ENCODE data around the gene ACVRL1.

The ACVRL1 gene

DNA sequence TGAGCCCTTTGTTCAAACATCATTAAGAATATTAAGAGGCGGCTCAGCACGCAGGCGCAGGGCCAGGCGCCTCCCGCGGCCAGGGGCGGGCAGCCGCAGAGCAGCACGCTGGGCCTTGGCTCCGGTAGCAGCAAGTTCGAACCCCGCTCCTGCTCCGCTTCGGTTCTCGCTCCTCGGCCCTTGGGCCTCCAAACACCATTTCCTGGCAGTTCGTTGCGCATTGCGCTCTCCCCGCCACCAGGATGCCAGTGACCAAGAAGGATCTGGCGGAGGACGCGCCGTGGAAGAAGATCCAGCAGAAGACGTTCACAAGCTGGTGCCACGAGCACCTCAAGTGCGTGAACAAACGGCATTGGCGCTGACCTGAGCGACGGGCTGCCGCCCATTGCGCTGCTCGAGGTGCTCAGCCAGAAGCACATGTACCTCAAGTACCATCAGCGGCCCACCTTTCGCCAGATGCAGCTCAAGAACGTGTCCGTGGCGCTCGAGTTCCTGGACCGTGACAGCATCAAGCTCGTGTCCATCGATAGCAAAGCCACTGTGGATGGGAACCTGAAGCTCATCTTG lies 6.9 kb upstream of the ACVRL1 start:
- DNase-seq, result no peak

GRCh38 chr12:51901121-51901817 lies 6.0 kb upstream of the ACVRL1 start:
- no peak for DNase-seq

GRCh38 chr12:51901881-51902280 lies 5.4 kb upstream of the ACVRL1 start:
- no peak for DNase-seq

GRCh38 chr12:51904951-51905470 lies 2.3 kb upstream of the ACVRL1 start:
- no peak for DNase-seq

DNA sequence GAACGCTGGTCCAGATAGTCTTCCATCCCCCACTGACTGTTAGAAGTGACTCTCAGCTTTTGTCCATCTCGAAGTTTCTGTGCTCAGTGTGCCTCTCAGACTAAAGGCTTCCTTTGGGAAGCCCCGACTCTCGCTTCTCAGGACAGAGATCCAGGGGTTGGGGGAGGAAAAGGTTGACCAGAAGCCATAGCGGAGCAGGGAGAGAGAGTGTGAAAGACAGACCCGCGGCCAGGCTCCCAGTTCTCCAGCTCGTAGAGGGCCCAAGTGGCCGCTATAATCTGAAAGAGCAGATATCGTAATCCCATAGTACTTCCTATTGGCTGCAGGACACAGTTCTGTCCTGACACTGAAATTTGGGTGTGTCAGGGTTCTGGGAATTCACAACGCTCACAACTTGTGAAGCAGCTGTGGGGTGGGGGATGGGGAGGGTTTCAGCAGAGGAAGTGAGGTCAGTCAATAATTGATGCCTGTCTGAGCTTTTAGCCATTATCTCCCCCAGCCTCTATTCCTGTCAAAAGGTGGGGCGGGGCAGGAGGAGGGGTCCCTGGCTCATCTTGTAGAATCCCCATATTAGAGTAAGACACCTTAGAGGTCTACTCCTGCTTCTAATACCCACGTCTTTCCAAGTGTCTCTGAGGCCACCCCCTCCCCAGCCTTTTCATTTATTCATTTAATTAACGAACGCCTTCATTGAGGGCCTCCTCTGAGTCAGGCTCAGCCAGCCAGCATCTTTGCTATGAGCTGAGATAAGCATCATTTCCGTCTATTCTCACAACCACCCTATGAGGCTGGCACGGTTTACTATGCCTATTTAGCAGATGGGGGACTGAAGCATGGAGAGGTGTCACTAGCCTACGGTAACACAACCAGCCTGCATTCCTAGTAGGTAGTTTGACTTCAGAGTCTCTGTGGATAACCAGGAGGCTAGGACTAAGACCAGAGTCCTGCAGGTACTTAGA lies 1.6 kb upstream of the ACVRL1 start:
- no peak for DNase-seq

DNA sequence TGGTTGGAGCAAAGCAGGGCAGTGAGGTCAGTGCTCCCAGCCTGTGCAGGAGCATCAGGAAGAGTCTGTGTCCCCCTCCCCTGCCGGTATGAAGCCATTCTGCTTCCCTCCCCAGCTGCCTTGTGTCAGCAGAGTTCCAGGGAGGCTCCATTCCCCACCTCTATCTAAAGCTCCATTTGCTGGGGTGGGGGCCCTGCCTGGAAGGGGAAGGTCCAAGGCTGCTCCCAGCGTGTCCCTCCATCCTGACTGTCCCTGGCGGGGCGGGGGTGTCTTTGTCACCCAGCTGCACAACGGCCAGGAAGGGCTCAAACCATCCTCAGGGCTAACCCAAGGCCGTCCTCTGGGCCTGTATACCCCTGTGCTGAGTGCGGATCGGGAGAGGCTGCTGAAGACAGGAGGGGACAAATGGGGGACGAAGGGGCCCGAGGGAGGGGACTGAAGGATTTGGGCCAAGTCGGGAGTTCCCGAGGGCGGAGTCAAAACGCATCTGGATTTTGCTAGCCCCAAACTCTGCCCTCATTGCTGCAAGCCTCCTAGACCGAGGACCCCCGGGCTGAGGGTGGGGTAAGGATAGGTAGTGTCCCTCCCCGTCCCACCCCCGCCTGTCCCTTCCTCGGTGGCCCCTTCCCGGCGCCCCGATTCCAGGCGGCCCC lies 748 bp upstream of the ACVRL1 start:
- no peak for DNase-seq

DNA sequence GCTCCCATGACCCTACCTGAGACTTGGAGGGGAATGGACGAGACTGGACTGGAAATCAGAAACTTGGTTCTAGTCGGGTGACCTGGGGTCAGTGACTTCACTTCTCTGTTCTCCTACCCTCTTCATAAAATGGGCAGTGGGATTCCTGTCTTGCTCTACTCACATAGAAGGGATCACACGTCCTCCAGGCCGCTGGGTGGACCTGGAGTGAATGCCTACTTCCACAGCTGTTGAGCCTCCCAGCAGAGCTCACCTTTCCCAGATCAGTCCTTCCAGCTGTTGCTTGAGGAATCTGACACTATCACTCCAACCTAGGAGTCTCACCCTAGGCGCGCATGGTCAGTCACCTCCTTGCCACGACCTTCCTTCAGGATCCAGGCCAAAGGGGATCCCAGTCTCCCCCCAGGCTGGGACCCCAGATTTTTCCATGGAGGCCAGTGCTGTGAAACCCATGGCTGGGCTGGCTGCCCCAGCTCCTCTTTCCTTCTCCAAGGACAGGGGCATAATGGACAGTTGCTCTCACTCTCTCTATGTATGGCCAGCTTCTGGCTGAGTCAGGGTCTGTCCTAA lies 637 bp downstream of the ACVRL1 start:
- no peak for DNase-seq

DNA sequence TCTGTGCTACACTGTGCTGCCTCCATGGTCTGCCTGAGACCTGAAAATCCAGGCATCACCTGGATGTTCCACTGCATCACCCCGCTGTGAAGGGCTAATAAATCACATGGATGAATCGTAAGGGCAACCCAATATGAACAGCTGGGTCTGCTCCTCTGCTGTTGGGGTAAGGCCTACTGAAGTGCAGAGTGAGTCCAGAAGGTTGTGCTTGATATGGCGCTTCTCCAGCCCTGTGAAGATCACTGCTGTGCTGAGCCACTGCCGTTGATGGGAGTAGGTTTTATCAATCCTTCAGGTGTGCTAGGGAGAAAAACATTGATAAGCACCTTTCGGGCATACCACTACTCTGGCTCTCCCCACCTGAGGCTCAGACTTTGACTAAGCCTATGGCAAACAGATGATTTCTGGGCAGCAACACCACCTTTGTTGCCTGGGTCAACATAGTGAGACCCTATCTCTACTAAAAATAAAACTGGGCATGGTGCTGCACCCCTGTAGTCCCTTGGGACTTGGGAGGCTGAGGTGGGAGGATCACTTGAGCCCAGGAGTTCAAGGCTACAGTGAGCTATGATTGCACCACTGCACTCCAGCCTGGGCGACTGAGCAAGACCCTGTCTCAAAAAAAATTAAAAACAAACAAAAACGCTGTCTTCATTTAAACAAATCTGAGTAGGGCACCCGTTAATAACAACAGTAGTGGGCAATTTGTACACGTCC lies 1.7 kb downstream of the ACVRL1 start:
- no peak for DNase-seq

GRCh38 chr12:51910168-51910567 lies 2.9 kb downstream of the ACVRL1 start:
- no peak for DNase-seq

- no peak for DNase-seq
Measured at GRCh38 chr12:51910691-51911090, 3.4 kb downstream of the ACVRL1 start.

DNA sequence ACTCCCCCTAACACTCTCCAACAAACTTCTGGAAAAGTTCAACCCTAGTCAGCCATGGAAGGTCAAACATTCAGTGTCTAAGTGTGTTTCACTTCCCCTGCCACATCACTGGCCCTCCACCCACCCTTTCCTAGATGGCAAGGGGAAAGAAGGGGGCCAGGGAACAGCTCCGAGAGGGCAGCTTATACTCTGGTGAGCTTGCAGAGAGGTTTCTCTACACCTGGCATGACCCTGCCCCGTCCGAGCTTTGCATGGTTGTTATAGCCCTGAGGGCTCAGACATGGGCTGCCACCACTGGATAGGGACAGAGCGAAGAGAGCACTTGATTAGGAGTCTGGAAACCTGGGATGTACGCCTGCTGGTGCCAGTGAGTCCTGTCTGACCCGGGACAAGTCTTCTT lies 4.0 kb downstream of the ACVRL1 start:
- no peak for DNase-seq

GRCh38 chr12:51911788-51912711 lies 4.7 kb downstream of the ACVRL1 start:
- DNase-seq, result no peak

GRCh38 chr12:51913071-51914033 lies 6.0 kb downstream of the ACVRL1 start:
- no peak for DNase-seq

- DNase-seq, result no peak
Measured at GRCh38 chr12:51914034-51914923, 7.0 kb downstream of the ACVRL1 start.

GRCh38 chr12:51915003-51915625 lies 7.8 kb downstream of the ACVRL1 start:
- no peak for DNase-seq

DNA sequence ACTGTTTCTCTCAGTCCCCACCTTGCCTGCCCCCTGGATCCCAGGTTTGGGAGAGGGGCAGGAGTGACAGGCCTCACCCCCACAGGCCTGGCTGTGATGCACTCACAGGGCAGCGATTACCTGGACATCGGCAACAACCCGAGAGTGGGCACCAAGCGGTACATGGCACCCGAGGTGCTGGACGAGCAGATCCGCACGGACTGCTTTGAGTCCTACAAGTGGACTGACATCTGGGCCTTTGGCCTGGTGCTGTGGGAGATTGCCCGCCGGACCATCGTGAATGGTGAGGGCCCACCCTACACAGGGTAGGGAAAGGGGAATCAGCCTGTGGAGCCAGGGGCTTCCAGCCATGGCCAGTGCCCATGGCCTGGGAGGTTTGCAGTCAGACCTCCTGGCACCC lies 8.6 kb downstream of the ACVRL1 start:
- DNase-seq, result no peak

DNA sequence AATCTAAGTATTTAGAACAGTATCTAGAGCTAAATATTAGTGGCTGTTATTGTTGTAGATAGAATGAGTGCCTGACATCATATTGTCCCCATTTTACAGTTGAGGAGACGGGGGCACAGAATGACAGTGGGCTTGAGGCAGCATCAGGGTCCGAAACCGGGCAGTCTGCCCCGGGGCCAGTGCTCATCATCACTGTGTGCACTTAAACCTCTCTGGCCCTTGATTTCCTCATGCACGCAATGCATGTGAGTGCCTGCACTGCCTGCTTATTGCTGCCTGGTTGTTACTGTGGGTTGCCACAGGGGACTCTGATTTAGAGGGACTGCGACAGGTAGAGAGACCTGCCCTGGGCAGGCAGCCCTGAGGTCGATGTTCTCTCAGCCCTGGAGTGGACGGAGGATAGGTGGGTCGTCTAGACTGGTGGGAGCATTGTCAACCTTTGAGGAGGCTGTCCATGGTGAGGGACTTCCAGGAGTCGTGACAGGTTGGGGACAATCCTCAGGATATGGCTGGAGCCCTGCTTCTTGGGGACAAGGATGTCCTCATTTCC lies 9.8 kb downstream of the ACVRL1 start:
- no peak for DNase-seq
